Measurements from ENCODE around the gene DUS1L.

DUS1L gene

DNA sequence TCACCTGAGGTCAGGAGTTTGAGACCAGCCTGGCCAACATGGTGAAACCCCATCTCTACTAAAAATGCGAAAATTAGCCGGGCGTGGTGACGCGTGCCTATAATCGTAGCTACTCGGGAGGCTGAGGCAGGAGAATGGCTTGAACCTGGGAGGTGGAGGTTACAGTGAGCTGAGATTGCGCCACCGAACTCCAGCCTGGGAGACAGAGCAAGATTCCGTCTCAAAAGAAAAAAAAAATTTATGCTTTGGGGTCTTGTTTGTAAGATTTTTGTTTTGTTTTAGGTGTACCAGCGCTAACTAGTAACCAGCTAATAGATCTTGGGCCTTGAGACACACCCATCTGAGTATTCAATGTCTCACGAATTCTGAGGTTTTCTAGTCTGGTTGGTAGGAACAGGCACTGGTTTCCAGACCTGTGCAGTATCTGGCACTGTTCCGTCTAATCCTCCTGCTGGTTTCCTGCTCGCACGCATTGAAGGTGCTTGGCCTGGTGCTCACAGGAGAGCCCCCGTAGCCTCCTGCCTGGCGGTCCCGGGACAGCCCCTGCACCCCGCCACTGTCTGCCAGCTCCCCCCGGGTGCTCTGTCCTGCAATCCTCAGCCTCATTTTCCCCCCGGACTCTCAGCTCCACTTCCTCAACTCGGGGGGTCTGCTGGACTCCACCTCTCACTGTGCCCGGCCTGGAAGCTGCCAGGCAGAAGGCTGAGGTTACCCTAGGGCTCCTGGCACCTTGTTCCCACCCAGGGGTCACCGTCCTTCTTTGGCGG lies 10.6 kb upstream of the DUS1L start:
- no peak for DNase-seq (ENCODE audit: low read depth)

DNA sequence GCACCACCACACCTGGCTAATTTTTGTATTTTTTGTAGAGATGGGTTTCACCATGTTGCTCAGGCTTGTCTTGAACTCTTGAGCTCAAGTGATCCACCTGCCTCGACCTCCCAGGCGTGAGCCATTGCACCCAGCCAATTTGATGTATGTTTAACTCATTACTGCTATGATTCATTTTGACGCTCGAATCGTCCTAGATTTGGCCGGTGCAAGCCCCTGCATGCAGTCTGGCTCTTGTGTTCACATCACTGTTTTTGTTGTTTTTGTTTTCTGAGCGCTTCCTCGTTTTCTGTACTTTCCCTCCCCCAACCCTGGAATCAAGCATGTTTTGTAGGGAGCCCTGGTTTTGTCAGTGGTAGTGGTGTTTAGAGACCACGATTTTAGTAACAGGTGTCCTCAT lies 7.8 kb upstream of the DUS1L start:
- no peak for DNase-seq (ENCODE audit: low read depth)

DNA sequence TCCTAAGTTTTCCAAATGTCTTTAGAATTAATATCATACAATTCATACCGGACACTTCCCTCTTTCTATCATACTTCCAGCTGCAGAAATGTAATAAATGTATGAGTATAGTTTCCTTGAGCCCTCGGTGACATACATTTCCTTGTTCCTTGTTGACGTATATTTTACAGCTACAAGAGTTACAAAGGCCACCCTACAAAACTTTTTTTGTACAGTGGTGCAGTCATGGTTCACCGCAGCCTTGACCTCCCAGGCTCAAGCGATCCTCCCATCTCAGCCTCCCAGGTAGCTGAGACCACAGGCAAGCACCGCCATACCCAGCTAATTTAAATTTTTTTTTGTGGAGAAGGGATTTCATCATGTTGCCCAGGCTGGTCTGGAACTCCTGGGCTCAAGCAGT lies 7.2 kb upstream of the DUS1L start:
- DNase-seq (ENCODE audit: low read depth), result no peak

DNA sequence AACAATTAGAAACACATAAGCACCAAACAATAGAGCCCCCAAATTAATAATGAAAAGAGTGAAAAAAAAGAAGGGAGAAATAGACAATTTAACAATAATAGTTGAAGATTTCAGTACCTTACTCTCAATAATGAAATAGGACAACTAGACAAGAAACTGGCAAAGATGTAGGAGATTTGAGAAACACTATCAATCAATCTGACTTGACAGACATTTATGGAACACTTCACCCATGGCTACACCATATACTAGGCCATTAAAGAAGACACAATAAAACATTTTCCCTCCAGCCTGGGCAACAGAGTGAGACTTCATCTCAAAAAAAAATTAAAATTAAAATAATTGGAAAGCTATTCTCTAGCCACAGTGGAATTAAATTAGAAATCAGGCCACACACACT lies 5.0 kb upstream of the DUS1L start:
- DNase-seq (ENCODE audit: low read depth), result no peak

DNA sequence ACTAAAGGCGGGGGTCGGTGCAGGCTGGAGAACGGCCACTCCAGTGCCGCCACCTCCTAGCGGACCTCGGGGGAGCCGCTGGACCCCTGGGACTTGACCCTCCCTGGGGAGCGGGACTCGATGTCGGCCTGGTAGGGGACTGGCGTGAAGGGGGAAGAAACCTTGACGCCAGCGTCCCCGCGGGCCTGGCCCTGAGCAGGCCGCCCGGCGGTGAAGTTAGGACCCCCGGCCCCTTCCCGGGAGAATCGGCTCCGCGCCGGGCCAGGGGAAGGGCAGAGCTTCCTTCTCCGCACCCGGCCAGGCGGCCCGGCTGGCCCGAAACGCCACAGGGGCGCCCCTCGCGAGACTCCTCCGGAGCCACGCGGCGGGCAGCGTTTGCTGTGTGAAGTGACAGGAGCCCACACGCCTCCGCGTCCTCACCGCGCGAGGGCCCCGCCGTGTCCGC lies 389 bp downstream of the DUS1L start:
- no peak for DNase-seq (ENCODE audit: low read depth)

DNA sequence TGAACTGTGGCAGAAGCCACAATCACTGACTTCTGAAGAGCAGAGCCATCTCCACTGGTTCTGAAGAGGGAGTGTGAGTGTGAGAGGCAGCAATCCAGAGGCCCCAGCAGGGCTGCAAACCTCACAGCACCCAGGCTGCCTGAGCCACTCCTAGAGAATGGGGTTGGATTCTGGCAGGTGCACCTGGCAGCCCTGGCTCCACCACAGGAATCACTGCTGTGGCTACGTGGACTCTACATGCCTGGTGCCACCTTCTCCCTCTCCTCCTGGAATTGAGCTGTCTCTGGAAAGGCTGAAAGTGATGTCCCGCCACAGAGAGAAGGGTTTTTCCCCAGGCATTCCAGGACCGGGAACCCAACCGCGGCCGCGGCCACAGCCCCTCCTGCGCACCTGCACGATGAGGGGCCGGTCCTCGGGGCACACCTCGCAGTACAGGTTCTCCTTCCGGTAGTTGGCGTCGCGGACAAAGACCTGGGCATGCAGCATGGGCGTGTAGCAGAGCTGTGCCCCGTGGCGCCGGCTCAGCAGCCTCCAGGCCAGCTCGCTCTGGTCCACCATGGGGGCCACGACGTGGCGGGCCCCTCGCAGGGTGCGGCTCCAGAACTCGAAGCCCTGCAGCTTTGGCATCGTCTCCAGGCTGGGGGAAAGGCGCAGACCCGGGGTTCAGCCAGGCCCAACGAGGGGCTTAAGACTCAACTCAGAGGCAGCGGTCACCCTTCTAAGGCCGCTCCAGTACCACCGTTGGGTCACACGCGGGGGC lies 991 bp downstream of the DUS1L start:
- no peak for DNase-seq (ENCODE audit: low read depth)

DNA sequence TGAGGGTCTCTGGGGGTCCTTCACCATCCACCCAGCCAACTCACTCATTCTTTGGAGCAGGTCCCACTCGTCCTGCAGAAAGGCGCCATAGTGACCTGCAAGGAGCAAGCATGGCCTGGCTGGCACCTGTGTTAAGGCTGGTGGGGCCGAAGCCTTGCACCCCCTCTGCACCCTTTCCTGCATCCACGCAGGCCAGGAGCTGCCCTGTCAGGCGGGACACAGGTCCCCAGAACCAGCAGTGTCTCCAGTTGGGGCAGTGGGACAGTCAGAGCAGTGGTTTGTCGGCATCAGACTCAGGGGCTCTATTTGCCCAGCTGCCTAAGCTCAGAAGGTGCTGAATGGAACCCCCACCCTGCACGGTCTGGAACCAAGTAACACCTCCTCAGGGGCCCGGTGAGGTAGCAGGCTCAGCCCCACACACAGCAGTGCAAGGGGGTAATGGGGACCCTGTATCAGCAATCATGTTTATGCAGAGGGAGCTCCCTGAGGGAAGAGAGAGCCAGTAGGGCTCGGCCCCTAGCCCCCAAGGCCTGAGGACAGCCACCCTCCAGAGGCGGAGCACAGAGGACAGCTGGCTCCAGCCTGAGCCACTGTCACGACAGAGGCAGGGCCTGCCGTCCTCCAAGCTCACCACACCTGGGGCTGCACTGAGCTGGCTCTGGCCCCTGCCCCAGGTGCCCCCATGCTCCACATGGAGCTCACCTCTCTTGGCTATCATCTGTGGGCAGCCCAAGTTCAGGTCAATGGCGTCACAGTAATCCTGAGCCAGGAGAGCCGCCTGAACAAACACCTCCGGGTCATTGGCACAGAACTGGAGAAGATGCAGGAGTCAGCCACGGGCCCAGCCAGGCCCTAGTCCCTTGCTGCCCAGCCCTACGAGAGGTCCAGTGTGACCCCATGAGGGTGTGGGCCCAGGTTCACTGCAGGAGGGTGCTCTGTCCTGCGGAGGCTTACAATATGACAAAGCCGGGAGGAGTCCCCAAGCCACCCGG lies 1.9 kb downstream of the DUS1L start:
- no peak for DNase-seq (ENCODE audit: low read depth)

DNA sequence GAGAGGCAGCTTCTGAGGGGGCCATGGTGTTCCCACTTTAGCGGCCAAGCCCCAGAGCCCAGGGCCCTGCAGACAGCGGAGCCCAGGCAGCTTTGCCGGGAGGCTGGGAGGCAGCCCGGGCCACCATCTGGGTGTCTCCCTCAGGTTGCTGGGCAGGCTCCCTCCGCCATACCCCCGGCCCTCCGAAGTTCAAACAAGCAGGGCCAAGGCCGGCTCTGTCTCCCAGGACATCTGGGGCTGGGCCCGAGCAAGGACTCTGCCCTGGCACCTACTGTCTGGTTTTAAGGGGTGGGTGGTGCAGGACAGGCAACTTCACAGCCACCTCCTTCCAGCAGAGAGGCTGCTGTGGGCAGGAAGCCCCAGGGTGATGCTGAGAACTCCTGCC lies 2.6 kb downstream of the DUS1L start:
- no peak for DNase-seq (ENCODE audit: low read depth)

DNA sequence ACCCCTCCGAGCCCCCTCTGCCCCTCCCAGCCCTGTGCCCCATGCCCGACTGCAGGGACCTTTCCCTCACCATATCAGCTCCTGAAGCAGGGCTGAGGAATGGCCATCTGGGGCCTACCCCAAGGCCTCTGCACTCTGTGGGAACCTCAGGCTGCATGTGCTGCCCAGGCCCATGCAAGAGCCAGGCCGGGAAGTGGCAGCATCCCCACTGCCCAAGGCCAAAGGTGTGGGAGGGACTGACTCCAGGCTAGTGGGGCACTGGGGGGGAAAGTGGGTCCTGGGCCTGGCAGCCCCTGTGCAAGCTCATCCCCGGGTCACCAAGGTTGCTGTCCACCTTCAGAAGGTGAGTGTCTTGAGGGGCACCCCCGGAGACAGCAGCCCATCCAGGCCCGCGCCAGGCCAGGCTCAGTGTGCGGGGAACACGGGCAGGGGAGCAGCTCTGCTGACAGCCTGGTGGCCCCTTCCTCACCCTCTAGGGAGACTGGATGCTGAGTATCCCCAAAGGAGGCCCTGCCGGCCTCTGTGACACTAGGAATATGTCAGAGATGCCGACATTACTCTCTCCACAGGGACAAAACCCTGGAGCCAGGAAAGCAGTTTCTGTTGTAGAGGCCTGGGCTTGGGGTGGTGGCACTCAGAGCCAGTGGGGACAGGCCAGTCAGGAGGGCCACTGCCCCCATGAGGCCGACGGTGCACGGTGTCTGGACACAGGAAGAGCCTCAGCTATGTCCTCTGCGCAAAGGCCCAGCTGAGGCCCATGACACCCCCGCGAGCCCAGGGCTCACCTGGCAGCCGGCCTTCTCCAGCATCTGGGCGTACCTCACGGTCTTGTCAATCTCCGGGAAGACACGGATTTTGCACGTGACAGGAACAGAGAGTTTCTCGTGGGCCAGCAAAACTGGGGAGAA lies 3.3 kb downstream of the DUS1L start:
- DNase-seq (ENCODE audit: low read depth), result no peak

DNA sequence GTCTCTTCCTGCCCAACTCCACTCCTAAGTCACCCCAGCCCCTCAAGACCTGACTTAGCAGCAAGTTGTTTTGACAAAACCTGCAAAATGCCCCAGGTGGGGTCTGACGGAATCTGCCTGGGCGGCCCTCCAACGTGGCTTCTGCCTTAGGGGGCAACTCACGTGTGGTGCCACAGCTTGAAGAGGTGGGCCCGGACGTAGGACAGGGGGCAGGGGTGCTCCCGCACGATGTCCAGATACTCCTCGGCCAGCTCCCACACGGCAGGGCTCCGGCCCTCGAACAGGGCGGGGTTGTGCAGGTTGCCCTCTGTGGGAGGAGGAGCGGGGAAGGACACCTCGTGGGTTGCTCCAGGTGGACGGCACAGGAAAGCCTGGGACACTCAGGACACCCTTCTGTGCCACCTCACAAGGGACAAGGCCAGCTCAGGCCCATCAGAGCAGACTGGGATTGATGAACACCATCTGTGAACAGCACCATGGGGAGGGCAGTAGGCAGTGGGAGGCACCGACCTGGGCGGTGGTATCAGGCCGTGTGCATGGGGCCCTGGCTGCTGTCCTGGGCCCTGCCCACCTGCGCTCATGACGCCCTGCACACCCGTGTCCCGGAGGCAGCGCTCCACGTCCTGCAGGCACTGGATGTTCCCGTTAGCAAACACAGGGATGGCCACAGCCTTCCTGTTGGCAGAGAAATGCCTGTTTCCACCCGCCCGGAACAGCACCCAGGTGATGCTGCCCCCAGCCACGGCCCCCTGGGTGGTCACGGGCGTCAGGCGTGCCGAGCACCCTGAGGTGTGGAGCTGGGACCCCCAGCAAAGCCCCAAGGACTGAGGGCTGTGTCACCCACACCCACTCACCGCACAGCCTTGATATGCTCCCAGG lies 4.3 kb downstream of the DUS1L start:
- no peak for DNase-seq (ENCODE audit: low read depth)

DNA sequence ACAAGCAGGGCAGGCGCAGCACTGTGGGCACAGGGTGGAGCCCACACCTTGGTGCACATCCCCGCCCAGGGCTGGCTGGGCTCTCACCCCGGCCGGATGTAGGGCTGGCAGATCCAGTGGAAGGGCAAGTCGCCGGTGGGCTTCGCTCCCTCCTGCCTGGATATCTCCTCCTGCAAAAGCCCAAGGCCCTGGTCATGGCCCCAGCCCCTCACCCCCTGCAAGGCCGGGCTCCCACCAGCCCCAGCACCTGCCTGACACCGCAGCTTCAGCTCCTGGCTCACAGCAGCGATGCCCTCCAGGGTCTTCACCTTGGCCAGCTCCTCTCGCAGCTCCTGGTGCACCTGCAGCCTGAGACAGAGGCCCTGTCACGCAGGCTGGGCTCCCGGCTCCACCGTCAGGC lies 5.0 kb downstream of the DUS1L start:
- DNase-seq (ENCODE audit: low read depth), result no peak

DNA sequence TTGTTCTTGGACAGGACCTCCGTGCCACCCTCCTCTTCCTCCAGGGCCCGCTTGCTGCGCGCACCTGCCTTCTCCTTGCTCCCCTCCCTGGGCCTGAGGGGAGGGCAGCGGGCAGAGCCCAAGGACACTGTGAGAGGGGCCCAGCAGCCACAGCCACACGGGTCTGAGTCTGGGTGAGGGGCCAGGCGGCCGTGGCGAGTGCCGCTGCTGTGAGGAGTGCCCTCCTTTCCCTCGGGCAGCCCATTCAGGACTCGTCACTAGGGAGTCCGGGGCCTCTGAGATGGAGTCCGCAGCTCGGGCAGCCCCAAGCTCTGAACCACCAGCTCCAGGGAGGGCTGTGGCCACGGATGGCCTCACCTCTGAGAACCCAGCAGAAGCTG lies 5.6 kb downstream of the DUS1L start:
- no peak for DNase-seq (ENCODE audit: low read depth)

DNA sequence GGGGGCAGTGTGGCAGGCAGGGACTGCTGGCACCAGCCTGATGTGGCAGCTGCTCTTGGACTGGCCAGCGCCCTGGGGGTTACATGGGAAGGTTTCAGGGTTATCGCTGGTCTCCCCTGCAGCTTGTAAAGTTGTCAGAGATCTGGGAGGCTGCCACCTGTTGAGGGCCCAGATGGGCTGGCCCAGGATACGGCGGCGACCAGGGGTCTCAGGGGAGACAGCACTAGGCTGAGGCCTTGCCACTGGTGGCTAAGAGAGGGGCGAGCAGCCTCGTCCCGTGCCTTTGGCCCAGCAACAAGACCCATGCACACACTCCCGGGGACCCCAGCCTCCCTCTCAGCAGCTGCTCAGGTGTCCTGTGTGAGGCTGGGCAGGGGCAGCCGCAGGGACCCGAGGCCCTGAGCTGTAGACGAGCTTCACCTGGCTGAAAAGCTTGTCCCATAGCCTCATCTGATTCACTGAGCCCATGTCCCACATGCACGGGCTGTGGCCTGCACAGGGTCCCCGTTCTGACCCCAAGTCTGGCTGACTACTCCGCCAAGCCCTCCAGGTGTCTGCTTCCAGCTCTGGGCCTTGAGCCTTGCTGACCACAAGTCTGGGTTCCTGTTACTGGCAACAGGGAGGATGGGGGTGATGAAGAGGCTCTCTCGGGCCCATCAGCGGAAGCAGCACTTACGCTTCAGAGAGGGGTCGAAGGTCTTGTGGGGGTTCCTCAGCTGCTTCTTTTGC lies 6.2 kb downstream of the DUS1L start:
- no peak for DNase-seq (ENCODE audit: low read depth)

DNA sequence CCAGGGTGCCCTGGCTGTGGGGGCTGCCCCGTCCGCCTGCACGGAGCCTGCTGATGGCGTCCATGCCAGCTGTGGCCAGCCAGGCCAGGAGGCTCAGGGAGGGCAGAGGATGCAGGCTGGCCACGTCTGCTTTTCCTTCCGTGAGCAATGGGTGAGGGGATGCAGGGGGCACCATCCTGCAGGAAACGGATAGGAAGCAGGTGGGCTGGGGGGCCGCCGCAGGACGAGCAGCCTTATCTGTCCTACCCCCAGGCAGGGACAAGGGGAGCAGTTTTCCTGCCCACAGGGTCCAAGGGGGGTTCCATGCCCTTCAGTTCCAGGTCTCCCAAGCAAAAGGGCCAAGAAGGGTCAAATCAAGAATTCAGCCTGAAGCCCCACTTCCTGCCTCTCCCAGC lies 6.8 kb downstream of the DUS1L start:
- no peak for DNase-seq (ENCODE audit: low read depth)

DNA sequence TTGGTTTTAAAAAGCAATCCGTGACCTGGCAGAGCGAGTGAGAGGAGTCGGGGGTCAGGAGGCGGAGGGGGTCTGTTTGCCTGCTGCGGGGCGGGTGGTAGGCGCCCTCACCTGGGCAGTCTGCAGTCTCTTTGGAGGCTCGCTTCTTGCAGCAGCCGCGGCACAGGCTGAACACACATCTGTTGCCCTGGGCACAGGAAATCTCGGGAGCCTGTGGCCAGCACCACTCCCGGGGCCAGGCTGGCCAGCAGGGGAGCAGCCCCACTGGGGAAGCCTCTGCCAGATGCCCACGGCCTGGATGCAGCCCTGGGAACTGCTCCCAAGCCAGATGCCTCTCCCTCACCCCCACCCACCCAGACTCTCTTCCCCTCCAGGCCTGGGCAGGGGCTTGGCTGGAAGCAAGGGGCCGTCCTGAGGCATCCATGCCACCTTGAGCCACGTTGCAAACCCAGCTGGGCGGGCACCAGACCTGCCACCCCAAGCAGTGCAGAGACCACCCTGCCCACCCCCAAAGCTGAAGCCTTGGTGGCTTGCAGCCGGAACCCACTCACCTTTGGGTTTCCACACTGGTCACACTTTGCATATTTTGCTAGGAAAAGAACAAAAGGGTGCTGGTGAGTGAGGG lies 7.3 kb downstream of the DUS1L start:
- DNase-seq (ENCODE audit: low read depth), result no peak

DNA sequence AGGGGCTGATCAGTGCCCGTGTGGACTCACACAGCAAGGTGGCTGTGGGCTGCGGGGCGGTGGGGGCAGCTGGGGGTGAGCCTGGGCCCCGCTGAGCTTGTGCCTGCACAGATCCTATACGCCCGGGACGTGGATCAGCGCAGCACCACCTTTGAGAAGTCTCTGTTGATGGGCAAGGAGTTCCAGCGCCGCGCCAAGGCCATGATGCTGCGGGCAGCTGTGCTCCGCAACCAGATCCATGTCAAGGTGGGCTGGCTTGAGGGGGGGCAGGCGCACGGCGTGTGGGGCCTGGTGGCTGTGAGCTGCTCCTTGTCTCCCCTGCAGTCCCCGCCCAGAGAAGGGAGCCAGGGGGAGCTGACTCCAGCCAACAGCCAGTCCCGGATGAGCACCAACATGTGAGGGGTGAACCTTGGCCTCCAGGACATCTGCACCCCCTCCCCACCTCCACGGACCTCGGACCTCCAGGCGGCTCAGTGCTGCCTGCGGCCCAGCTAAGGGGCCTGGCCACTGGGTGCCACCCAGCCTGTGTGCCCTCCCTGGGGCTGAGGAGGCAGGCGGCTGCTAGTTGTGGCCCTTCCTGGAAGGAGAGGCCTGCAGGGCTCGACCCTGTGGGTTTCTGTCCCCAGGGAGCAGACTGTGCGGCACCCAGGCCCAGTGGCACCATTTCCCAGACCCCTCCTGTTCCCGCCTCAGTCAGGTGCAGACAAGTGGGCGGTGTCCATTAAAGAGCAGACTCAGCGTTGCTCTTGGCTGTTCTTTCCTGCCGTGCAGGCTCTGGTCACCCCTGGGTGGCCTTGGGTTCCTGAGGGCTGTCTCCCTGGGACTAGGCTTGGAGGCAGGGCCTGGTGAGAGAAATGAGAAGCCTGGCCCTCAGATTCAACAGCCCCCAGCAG lies 8.6 kb downstream of the DUS1L start:
- no peak for DNase-seq (ENCODE audit: low read depth)

DNA sequence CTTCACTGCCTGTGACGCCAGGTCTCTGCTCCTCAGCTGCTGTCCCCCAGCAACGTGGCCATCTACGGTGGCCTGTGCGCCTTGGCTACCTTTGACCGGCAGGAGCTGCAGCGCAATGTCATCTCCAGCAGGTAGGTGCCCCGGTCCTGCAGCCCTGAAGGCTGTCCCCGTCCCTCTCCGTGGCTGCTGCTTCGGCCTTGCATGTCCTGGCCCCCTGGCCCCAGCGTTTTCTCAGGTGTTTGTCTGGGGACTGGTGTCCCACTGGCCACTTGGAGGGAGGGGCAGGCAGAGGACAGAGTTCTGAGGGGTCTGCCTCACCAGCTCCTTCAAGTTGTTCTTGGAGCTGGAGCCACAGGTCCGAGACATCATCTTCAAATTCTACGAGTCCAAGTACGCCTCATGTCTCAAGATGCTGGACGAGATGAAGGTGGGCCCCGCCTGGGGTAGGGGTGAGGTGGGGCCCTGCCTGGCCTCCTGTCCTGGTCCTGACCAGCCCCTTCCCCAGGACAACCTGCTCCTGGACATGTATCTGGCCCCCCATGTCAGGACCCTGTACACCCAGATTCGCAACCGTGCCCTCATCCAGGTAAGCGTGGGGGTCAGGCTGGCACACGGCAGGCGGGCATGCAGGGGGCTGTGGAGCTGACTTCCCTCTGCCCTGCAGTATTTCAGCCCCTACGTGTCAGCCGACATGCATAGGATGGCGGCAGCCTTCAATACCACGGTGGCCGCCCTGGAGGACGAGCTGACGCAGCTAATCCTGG lies 9.5 kb downstream of the DUS1L start:
- no peak for DNase-seq (ENCODE audit: low read depth)

All from GM04503 (cell line).